Rectal smooth muscle tissue (tissue), 1 donor: ENCODE results near the gene FBXL17.
A peak's percentile ranks its signal among the peaks of the same experiment; 100 is the strongest.

Experiments
- H3K27ac ChIP-seq: one replicate; pipeline ENCODE4 v1.7.0; 2013; ENCODE audit warnings: low read depth, low read length, inconsistent platforms
- H3K27me3 ChIP-seq: one replicate; pipeline ENCODE4 v1.7.0; 2013; ENCODE audit warnings: low read length; ENCODE audit not compliant: control insufficient read depth, insufficient read depth
- H3K36me3 ChIP-seq: one replicate; pipeline ENCODE4 v1.7.0; 2013; ENCODE audit warnings: low read length; ENCODE audit not compliant: control insufficient read depth, insufficient read depth
- H3K4me1 ChIP-seq: one replicate; pipeline ENCODE4 v1.7.0; 2013; ENCODE audit warnings: low read length; ENCODE audit not compliant: control insufficient read depth, insufficient read depth
- H3K4me3 ChIP-seq: one replicate; pipeline ENCODE4 v1.7.0; 2013; ENCODE audit warnings: low read length
- H3K9ac ChIP-seq: one replicate; pipeline ENCODE4 v1.7.0; 2013; ENCODE audit warnings: low read length

Gene FBXL17

GRCh38 chr5:107913494-107913893 is 468.4 kb downstream of the FBXL17 start:
- H3K36me3 ChIP-seq = no peaks in the 10 kb centered on the region
- H3K4me3 ChIP-seq = no peak overlapping the region
- no peak overlapping the region for H3K9ac ChIP-seq
- no peaks in the 10 kb centered on the region for H3K27me3 ChIP-seq
- no peaks in the 10 kb centered on the region for H3K4me1 ChIP-seq
- no peak overlapping the region for H3K27ac ChIP-seq

- Histone ChIP-seq H3K4me3 (no peak overlapping the region), H3K36me3 (no peaks in the 10 kb centered on the region), H3K9ac (no peak overlapping the region), H3K4me1 (no peaks in the 10 kb centered on the region), H3K27me3 (no peaks in the 10 kb centered on the region), H3K27ac (no peak overlapping the region)
Observed at GRCh38 chr5:107900721-107901120, 481.2 kb downstream of the FBXL17 start.

GRCh38 chr5:107894361-107894760 is 487.5 kb downstream of the FBXL17 start:
- H3K27ac ChIP-seq = no peak overlapping the region
- no peaks in the 10 kb centered on the region for H3K36me3 ChIP-seq
- no peak overlapping the region for H3K9ac ChIP-seq
- no peaks in the 10 kb centered on the region for H3K27me3 ChIP-seq
- H3K4me1 ChIP-seq = peaks cover 1% of the 10 kb centered on the region
- H3K4me3 ChIP-seq = no peak overlapping the region

DNA sequence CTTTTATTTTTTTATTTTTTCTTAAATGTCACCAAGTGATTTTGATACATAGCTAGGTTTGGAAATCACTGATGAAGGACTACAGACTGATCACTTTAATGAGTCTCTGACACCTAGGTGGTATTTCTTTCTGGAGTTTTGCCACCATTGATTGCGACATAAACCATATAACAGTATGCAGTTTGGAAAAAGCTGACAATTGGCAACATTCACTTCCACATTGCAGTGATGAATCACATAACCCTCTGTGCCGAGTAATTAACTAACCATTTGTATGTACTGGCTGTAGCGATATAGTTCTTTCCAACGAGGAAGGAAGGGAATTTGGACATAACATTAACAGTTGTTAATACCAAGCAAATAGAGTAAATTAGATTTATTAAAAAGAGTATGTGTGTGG is 488.3 kb downstream of the FBXL17 start:
- no peaks in the 10 kb centered on the region for H3K36me3 ChIP-seq
- peaks cover 4% of the 10 kb centered on the region for H3K4me1 ChIP-seq
- no peak overlapping the region for H3K4me3 ChIP-seq
- H3K27me3 ChIP-seq = no peaks in the 10 kb centered on the region
- no peak overlapping the region for H3K9ac ChIP-seq
- no peak overlapping the region for H3K27ac ChIP-seq

GRCh38 chr5:107889387-107889786 is 492.5 kb downstream of the FBXL17 start:
- Histone ChIP-seq H3K27me3 (no peaks in the 10 kb centered on the region), H3K9ac (no peak overlapping the region), H3K4me3 (no peak overlapping the region), H3K27ac (peak overlapping the region; percentile 18), H3K36me3 (no peaks in the 10 kb centered on the region), H3K4me1 (peaks cover 4% of the 10 kb centered on the region)

DNA sequence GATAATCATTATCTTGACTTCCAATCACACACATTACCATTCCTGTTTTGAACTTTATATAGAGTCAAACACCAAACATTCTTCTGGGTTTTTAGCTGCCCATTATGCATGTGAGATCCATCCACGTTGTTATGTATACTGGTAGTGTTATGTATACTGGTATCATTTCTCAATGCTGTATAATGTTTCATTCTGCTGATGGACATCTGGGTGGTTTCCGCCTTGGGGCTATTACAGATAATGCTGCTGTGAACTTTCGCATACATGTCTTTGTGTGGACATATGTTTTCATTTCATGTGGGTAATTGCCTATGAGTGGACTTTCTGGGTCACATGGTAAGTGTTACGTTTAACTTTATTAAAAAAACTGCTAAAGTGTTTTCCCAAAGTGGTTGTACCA is 493.4 kb downstream of the FBXL17 start:
- H3K36me3 ChIP-seq = no peaks in the 10 kb centered on the region
- no peaks in the 10 kb centered on the region for H3K27me3 ChIP-seq
- H3K4me1 ChIP-seq = peaks cover 4% of the 10 kb centered on the region
- no peak overlapping the region for H3K9ac ChIP-seq
- H3K4me3 ChIP-seq = no peak overlapping the region
- H3K27ac ChIP-seq = no peak overlapping the region

DNA sequence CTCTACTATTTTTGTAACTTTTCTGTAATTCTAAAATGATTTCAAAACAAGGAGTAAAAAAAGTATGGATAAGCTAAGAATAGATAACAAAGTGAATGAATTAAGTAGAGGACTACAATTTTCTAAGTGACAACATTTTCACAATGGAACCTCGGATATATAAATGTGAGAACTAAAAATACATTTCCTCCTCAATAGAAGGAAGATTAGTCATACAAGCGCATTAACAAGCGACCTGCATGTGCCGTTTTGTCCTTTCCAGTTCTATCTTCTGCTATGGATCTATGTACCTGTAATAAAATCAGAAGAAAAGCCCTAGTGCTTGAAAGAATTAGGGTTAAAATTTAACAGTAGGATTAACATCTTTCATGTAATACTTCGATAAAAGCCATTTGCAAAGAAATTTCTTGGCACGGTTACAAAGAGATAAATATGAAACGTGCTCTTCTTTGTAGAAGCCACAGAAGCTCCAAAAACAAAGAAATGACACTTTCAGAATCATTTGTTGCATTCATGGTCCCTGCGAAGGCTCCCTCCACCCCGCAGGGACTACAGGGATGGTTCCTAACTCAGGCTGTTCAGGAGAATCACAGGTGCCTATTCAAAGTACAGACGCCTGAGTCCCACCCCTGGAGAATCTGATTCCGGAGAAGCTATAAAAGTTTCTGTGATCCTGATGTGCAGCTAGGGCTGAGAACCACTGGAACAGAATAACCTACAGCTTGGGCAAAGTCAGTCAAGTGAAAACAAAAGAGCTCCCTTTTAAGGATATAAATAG is 494.5 kb downstream of the FBXL17 start:
- H3K27ac ChIP-seq = no peak overlapping the region
- H3K4me3 ChIP-seq = no peak overlapping the region

GRCh38 chr5:107885601-107886000 is 496.3 kb downstream of the FBXL17 start:
- H3K27ac ChIP-seq = no peak overlapping the region
- no peaks in the 10 kb centered on the region for H3K36me3 ChIP-seq
- H3K27me3 ChIP-seq = no peaks in the 10 kb centered on the region
- no peak overlapping the region for H3K9ac ChIP-seq
- no peak overlapping the region for H3K4me3 ChIP-seq
- peaks cover 4% of the 10 kb centered on the region for H3K4me1 ChIP-seq

More for the DNA sequence above, 494.5 kb downstream of the FBXL17 start:
- Histone ChIP-seq H3K27me3 (no peaks in the 10 kb centered on the region), H3K4me1 (peaks cover 4% of the 10 kb centered on the region), H3K36me3 (no peaks in the 10 kb centered on the region), H3K9ac (no peak overlapping the region)

- no peak overlapping the region for H3K27ac ChIP-seq
- H3K4me3 ChIP-seq = no peak overlapping the region
- no peaks in the 10 kb centered on the region for H3K27me3 ChIP-seq
- peaks cover 4% of the 10 kb centered on the region for H3K4me1 ChIP-seq
- no peaks in the 10 kb centered on the region for H3K36me3 ChIP-seq
- no peak overlapping the region for H3K9ac ChIP-seq
Observed at GRCh38 chr5:107884871-107885270, 497.0 kb downstream of the FBXL17 start.

- H3K27ac ChIP-seq = no peak overlapping the region
- no peaks in the 10 kb centered on the region for H3K27me3 ChIP-seq
- no peaks in the 10 kb centered on the region for H3K36me3 ChIP-seq
- H3K4me1 ChIP-seq = peaks cover 2% of the 10 kb centered on the region
- H3K4me3 ChIP-seq = no peak overlapping the region
- no peak overlapping the region for H3K9ac ChIP-seq
Observed at GRCh38 chr5:107878661-107879060, 503.2 kb downstream of the FBXL17 start.

- H3K27me3 ChIP-seq = no peaks in the 10 kb centered on the region
- no peak overlapping the region for H3K27ac ChIP-seq
- no peak overlapping the region for H3K4me3 ChIP-seq
- no peak overlapping the region for H3K9ac ChIP-seq
- H3K36me3 ChIP-seq = no peaks in the 10 kb centered on the region
- H3K4me1 ChIP-seq = peaks cover 2% of the 10 kb centered on the region
Observed at GRCh38 chr5:107876906-107877305, 505.0 kb downstream of the FBXL17 start.

GRCh38 chr5:107876261-107876660 is 505.6 kb downstream of the FBXL17 start:
- Histone ChIP-seq H3K9ac (no peak overlapping the region), H3K4me1 (peaks cover 2% of the 10 kb centered on the region), H3K27ac (peak overlapping the region; percentile 67)

DNA sequence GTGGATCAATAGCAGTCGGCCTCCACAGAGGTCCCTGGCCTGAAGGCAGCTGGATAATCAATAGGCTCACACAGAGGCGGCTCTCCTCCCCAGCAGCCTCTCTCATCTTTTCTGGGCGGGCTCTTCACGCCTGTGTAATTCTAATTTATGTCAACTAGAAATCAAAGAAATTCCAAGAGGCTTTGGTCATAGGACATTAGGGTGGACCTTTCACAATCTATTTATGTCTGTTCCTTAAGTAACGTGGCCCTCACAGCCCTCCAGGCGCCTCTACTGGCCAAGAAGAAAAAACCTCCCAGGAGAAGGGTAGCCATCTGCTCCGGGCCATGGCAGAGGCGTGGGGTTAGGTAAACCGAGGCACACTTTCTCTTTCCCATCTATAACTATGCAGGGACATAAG is 506.1 kb downstream of the FBXL17 start:
- no peaks in the 10 kb centered on the region for H3K27me3 ChIP-seq
- peaks cover 2% of the 10 kb centered on the region for H3K4me1 ChIP-seq
- H3K27ac ChIP-seq = peak overlapping the region; percentile 67
- H3K4me3 ChIP-seq = no peak overlapping the region
- H3K9ac ChIP-seq = no peak overlapping the region
- H3K36me3 ChIP-seq = no peaks in the 10 kb centered on the region

More at GRCh38 chr5:107876261-107876660, 505.6 kb downstream of the FBXL17 start:
- H3K36me3 ChIP-seq = no peaks in the 10 kb centered on the region
- no peak overlapping the region for H3K4me3 ChIP-seq
- H3K27me3 ChIP-seq = no peaks in the 10 kb centered on the region
